GM12875 (cell line): Measurements from ENCODE around the gene SF3A2.
A peak's percentile ranks its signal among the peaks of the same experiment; 100 is the strongest.

Experiments used
- H3K4me3 ChIP-seq: one replicate; pipeline ENCODE4 v1.5.1; 2011; ENCODE audit warnings: low read depth, low read length, control low read depth
- TF ChIP-seq, protein P1 (sequence below): IDR thresholded peaks from 2 replicates; pipeline ENCODE4 v1.5.1; 2011; ENCODE audit warnings: low read depth, mild to moderate bottlenecking, control low read depth, inconsistent platforms, low read length, moderate library complexity, borderline replicate concordance; ENCODE audit not compliant: insufficient read depth

SF3A2 gene

DNA sequence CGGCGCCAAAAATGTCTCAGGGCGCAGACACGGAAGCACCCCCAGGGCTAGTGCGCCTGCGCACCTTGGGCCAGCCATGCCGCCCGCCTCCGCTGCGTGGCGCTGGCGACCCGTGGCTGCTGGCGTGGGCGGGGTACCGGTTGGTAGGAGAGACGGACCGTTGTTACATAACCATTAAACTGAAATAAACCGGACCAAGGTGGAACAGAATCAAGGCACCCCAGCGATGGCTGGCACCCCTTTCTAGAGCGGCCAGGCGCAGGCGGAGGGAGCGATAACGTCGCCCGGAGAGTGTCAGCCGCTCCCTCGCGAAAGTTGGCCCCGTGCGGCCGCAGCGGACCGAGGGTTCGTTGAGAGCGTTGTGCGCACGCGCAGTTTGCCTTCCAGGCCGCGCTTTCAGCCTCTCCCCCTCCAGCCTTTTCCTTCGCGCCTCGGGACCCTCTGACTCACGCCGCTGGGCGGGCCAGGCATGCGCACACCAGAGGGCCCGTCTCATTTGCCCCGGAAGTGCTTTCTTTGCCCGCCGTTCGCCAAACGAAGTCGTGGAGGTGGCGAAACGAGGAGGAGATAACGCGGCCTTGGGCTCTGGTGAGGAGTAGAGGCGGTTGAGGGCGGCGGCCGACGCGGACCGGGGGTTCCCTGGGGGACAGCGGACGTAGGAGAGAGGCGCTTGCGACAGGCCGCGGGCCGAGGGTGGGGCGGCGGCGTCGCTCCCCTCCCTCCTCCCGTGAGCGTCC, at the start of gene SF3A2, which contains the start of gene PLEKHJ1:
TSS of gene SF3A2 (plus strand) at position 511 of the 737 bp plus-strand sequence. CDS start 6,595 bp downstream, outside the sequence.
TSS of gene PLEKHJ1 (minus strand) at position 16 of the 737 bp plus-strand sequence. CDS start 81 bp downstream, outside the sequence.
- H3K4me3 ChIP-seq: peak within 1 kb of the TSS; percentile 81
- TF ChIP-seq, protein P1, sequence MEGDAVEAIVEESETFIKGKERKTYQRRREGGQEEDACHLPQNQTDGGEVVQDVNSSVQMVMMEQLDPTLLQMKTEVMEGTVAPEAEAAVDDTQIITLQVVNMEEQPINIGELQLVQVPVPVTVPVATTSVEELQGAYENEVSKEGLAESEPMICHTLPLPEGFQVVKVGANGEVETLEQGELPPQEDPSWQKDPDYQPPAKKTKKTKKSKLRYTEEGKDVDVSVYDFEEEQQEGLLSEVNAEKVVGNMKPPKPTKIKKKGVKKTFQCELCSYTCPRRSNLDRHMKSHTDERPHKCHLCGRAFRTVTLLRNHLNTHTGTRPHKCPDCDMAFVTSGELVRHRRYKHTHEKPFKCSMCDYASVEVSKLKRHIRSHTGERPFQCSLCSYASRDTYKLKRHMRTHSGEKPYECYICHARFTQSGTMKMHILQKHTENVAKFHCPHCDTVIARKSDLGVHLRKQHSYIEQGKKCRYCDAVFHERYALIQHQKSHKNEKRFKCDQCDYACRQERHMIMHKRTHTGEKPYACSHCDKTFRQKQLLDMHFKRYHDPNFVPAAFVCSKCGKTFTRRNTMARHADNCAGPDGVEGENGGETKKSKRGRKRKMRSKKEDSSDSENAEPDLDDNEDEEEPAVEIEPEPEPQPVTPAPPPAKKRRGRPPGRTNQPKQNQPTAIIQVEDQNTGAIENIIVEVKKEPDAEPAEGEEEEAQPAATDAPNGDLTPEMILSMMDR: peak; percentile 100

DNA sequence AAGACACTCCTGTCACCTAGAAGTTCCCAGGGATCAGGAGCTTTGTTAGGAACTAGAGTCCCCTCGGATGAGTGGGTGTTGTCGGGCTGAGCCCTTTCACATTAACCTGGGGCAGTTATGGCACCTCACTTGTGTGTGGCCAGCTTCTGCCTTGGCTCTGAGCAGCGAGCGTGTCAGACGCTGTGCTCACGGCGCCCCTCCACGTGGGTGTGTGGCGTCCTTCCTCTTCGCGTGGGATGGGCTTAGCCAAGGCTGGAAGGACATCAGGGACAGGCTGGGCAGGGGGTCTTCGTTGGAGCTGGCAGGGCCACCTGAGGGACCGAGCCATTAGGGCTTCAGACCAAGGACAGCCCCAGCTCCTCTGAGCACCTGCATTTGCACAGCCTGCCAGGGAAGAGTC, 49.5 kb upstream of the SF3A2 start:
- TF ChIP-seq, protein P1: no peak
- no peak overlapping the region for H3K4me3 ChIP-seq

GRCh38 chr19:2188708-2189385, 47.8 kb upstream of the SF3A2 start:
- no peak overlapping the region for H3K4me3 ChIP-seq
- TF ChIP-seq, protein P1: no peak

- no peak overlapping the region for H3K4me3 ChIP-seq
- TF ChIP-seq, protein P1: no peak
Measured at GRCh38 chr19:2189880-2190279, 46.7 kb upstream of the SF3A2 start.

DNA sequence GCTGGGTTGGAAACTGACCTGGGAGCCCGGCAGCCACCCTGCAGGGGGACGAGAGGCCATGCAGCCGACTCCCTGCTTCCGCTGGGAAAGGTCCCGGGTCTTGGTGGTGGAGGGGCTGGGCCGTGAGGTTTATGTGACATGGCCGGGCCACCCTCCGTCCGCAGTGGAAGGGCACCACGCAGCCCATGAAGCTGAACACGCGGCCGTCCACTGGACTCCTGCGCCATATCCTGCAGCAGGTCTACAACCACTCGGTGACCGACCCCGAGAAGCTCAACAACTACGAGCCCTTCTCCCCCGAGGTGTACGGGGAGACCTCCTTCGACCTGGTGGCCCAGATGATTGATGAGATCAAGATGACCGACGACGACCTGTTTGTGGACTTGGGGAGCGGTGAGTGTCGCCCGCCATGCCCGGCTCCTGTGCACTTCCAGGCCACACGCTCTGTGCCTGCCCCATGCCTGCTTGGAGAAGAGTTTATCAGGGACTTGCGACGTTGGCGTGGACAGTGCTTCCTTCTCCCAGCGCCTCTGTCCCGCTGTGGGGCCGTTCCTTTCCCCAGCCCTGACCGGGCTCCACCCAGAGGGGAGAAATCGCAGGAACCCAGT, 45.7 kb upstream of the SF3A2 start:
- H3K4me3 ChIP-seq: no peak overlapping the region
- TF ChIP-seq, protein P1: no peak

GRCh38 chr19:2191456-2192310, 44.9 kb upstream of the SF3A2 start:
- no peak overlapping the region for H3K4me3 ChIP-seq
- TF ChIP-seq, protein P1: no peak
